GM23248 (cell line): ENCODE measurements around the gene SIRT7. TPM values are rescaled to one million over a fixed set of nuclear protein-coding genes. Genes with fewer than 3 reads are reported as not detected.

Experiments used
- DNase-seq: peaks from one replicate; pipeline ENCODE4 v3.0.0-alpha.2; 2015
- H2AFZ ChIP-seq: fragments of 200-600 bp; sonication (generic); 2 replicates; pipeline ENCODE4 v1.6.1; 2016; ENCODE audit warnings: antibody characterized with exemption
- H3F3A ChIP-seq: fragments of 200-600 bp; sonication (generic); 2 replicates; pipeline ENCODE4 v1.6.1; 2016; ENCODE audit warnings: mild to moderate bottlenecking, antibody characterized with exemption, mixed run types; ENCODE audit not compliant: insufficient read depth
- H3K27ac ChIP-seq: fragments of 200-600 bp; sonication (generic); 2 replicates; pipeline ENCODE4 v1.5.1; 2016; ENCODE audit warnings: mild to moderate bottlenecking
- H3K27me3 ChIP-seq: fragments of 200-600 bp; sonication (generic); replicated peaks from 2 replicates; pipeline ENCODE4 v1.6.1; 2016; ENCODE audit warnings: mild to moderate bottlenecking; ENCODE audit not compliant: insufficient read depth
- H3K36me3 ChIP-seq: fragments of 200-600 bp; sonication (generic); 2 replicates; pipeline ENCODE4 v1.6.1; 2016; ENCODE audit warnings: low read depth, mild to moderate bottlenecking
- H3K4me1 ChIP-seq: fragments of 200-600 bp; sonication (generic); 2 replicates; pipeline ENCODE4 v1.6.1; 2016; ENCODE audit warnings: mild to moderate bottlenecking; ENCODE audit not compliant: insufficient read depth
- H3K4me2 ChIP-seq: fragments of 200-600 bp; sonication (generic); one replicate; pipeline ENCODE4 v1.6.1; 2016; ENCODE audit warnings: mild to moderate bottlenecking; ENCODE audit not compliant: unreplicated experiment
- H3K4me3 ChIP-seq: fragments of 200-600 bp; sonication (generic); 2 replicates; pipeline ENCODE4 v1.5.1; 2016; ENCODE audit warnings: mild to moderate bottlenecking
- H3K79me2 ChIP-seq: fragments of 200-600 bp; sonication (generic); 2 replicates; pipeline ENCODE4 v1.6.1; 2016; ENCODE audit warnings: mild to moderate bottlenecking; ENCODE audit not compliant: insufficient read depth
- H3K9ac ChIP-seq: fragments of 200-600 bp; sonication (generic); 2 replicates; pipeline ENCODE4 v1.6.1; 2016; ENCODE audit warnings: mild to moderate bottlenecking
- H3K9me2 ChIP-seq: fragments of 200-600 bp; sonication (generic); 2 replicates; pipeline ENCODE4 v1.6.1; 2016; ENCODE audit warnings: mixed run types, mild to moderate bottlenecking, moderate library complexity; ENCODE audit not compliant: insufficient read depth
- H3K9me3 ChIP-seq: fragments of 200-600 bp; sonication (generic); one replicate; pipeline ENCODE4 v1.6.1; 2017; ENCODE audit warnings: low read depth
- H4K20me1 ChIP-seq: fragments of 200-600 bp; sonication (generic); 2 replicates; pipeline ENCODE4 v1.6.0; 2016; ENCODE audit not compliant: insufficient read depth
- EZH2 ChIP-seq: fragments of 200-600 bp; sonication (generic); IDR thresholded peaks from 2 replicates; pipeline ENCODE4 v1.6.1; 2018; ENCODE audit warnings: antibody characterized with exemption, mild to moderate bottlenecking; ENCODE audit not compliant: insufficient read depth, poor library complexity, severe bottlenecking
- EZH2phosphoT487 ChIP-seq: fragments of 200-600 bp; sonication (generic); IDR thresholded peaks from 2 replicates; pipeline ENCODE4 v1.6.1; 2018; ENCODE audit warnings: antibody characterized with exemption, moderate library complexity, mild to moderate bottlenecking, low read depth; ENCODE audit not compliant: insufficient read depth
- WGBS, 2 experiments: methylation state at CpG; one replicate each; pipeline ENCODE4 v1.1.6; 2015 to 2017; ENCODE audit warnings: low lambda C conversion rate in 2 of 2, low coverage in 1 of 2; ENCODE audit errors: missing lambda C conversion rate in 2 of 2; 5-methylcytosine and 5-hydroxymethylcytosine counted together
- in situ Hi-C: fragments of 300-500 bp; cut with MboI; formaldehyde crosslinking; loops from 2 replicates; pipeline ENCODE4 v1.15.0; 2020
- polyA plus RNA-seq: library from polyadenylated mRNA; unstranded; fragments of >200 nt; fragmentation: Nextera tagmentation; extraction: Ambion mirVana; gene quantifications from 2 replicates; pipeline ENCODE4 v1.2.1, GENCODE V29; 2016
- total RNA-seq: library from RNA; depleted of rRNA; stranded (reverse); fragments of >200 nt; shearing (Covaris generic); gene quantifications from 2 replicates; pipeline ENCODE4 v1.2.3, GENCODE V29; 2014

SIRT7 gene
- total and polyA plus RNA-seq, 2 experiments from 2014 or later: 11.4 to 13.1 TPM

GRCh38 chr17:81962499-81963441 is 44.8 kb upstream of the SIRT7 start:
- no peak overlapping the region for H3K4me3 ChIP-seq
- H3K79me2 ChIP-seq: no peaks in the 10 kb centered on the region
- no peak for TF ChIP-seq EZH2
- TF ChIP-seq EZH2phosphoT487: no peak
- H3K27ac ChIP-seq: no peak overlapping the region
- peaks cover 20% of the 10 kb centered on the region for H3K27me3 ChIP-seq
- in situ Hi-C loops: no loop called here
- no peaks in the 10 kb centered on the region for H3K9me3 ChIP-seq
- no peaks in the 10 kb centered on the region for H3K36me3 ChIP-seq
- no peaks in the 10 kb centered on the region for H4K20me1 ChIP-seq
- H3K9ac ChIP-seq: no peak overlapping the region
- H3K4me1 ChIP-seq: peaks cover 13% of the 10 kb centered on the region; the same call in 1 of the 2 replicates
- no peak overlapping the region for H2AFZ ChIP-seq
- WGBS, 2 experiments: 84 to 88% methylated on average over 35 to 36 of the region's 37 CpGs
- no peak overlapping the region for H3K4me2 ChIP-seq
- H3F3A ChIP-seq: peaks cover 13% of the 10 kb centered on the region
- DNase-seq: no peak
- H3K9me2 ChIP-seq: no peaks in the 10 kb centered on the region

GRCh38 chr17:81961521-81962498 is 43.8 kb upstream of the SIRT7 start:
- Histone ChIP-seq H3K27ac (no peak overlapping the region), H3K9ac (no peak overlapping the region), H3F3A (peaks cover 13% of the 10 kb centered on the region), H3K9me3 (no peaks in the 10 kb centered on the region), H3K4me3 (no peak overlapping the region), H4K20me1 (no peaks in the 10 kb centered on the region), H2AFZ (no peak overlapping the region), H3K4me1 (peaks cover 13% of the 10 kb centered on the region; the same call in 1 of the 2 replicates), H3K79me2 (no peaks in the 10 kb centered on the region), H3K27me3 (peaks cover 20% of the 10 kb centered on the region), H3K9me2 (no peaks in the 10 kb centered on the region), H3K36me3 (no peaks in the 10 kb centered on the region), H3K4me2 (no peak overlapping the region)
- 27 to 29% methylated on average over 50 to 82 of the region's 82 CpGs for WGBS, 2 experiments
- TF ChIP-seq EZH2 (peak; percentile 42), EZH2phosphoT487 (no peak)
- in situ Hi-C loops: no loop called here
- no peak for DNase-seq

GRCh38 chr17:81961087-81961511 is 43.1 kb upstream of the SIRT7 start, which contains the start of gene NOTUM:
Gene NOTUM, minus strand, starts transcription at chr17:81961187. Its CDS starts 278 bp downstream, at chr17:81960909.
- Histone ChIP-seq H3K79me2 (no peaks in the 10 kb centered on the region), H3K27ac (no peak within 1 kb of the TSS), H3F3A (peaks cover 13% of the 10 kb centered on the region), H3K4me1 (peaks cover 13% of the 10 kb centered on the region; the same call in 1 of the 2 replicates), H3K4me3 (no peak within 1 kb of the TSS), H2AFZ (0 out of 2 replicates have a peak within 1 kb of the TSS, but pooled peaks have one; percentile 23), H3K9ac (no peak within 1 kb of the TSS), H4K20me1 (no peaks in the 10 kb centered on the region), H3K9me3 (no peaks in the 10 kb centered on the region), H3K27me3 (peaks cover 20% of the 10 kb centered on the region), H3K9me2 (no peaks in the 10 kb centered on the region), H3K4me2 (no peak within 1 kb of the TSS), H3K36me3 (no peaks in the 10 kb centered on the region)
- TF ChIP-seq EZH2phosphoT487 (no peak), EZH2 (no peak)
- 0 to 2% methylated on average over 19 to 26 of the region's 65 CpGs for WGBS, 2 experiments
- in situ Hi-C loops: no loop called here
- DNase-seq: peak; percentile 61
